GM23338 (cell line): ENCODE results near the gene RTEL1. TPM values are rescaled to one million over a fixed set of nuclear protein-coding genes. Genes with fewer than 3 reads are reported as not detected.

Source experiments
- ATAC-seq: fragments of 200-7000 bp; cut with Tn5 transposase; 3 replicates; pipeline ENCODE4 v1.9.1; 2020
- DNase-seq: peaks from one replicate; pipeline ENCODE4 v3.0.0-alpha.2; 2015; ENCODE audit warnings: low spot score
- H2AFZ ChIP-seq: fragments of 200-600 bp; sonication (generic); 2 replicates; pipeline ENCODE4 v1.8.0; 2016; ENCODE audit warnings: antibody characterized with exemption, mild to moderate bottlenecking, moderate library complexity
- H3F3A ChIP-seq: fragments of 200-600 bp; sonication (generic); replicated peaks from 2 replicates; pipeline ENCODE4 v1.8.0; 2017; ENCODE audit warnings: antibody characterized with exemption, mixed run types, low read depth
- H3K27ac ChIP-seq: fragments of 200-600 bp; sonication (generic); 2 replicates; pipeline ENCODE4 v1.6.1; 2016; ENCODE audit warnings: low read depth
- H3K27me3 ChIP-seq: fragments of 200-600 bp; sonication (generic); 2 replicates; pipeline ENCODE4 v1.8.0; 2016; ENCODE audit warnings: mild to moderate bottlenecking, mixed run types, moderate library complexity; ENCODE audit not compliant: insufficient read depth
- H3K36me3 ChIP-seq: fragments of 200-600 bp; sonication (generic); 2 replicates; pipeline ENCODE4 v1.8.0; 2016; ENCODE audit warnings: mild to moderate bottlenecking; ENCODE audit not compliant: insufficient read depth
- H3K4me1 ChIP-seq: fragments of 200-600 bp; sonication (generic); 2 replicates; pipeline ENCODE4 v1.8.0; 2016; ENCODE audit warnings: mild to moderate bottlenecking, moderate library complexity; ENCODE audit not compliant: insufficient read depth
- H3K4me2 ChIP-seq: fragments of 200-600 bp; sonication (generic); 2 replicates; pipeline ENCODE4 v1.7.1; 2017; ENCODE audit warnings: mixed run types
- H3K4me3 ChIP-seq: fragments of 200-600 bp; sonication (generic); 2 replicates; pipeline ENCODE4 v1.6.1; 2016; ENCODE audit warnings: mixed run types
- H3K79me2 ChIP-seq: fragments of 200-600 bp; sonication (generic); replicated peaks from 2 replicates; pipeline ENCODE4 v1.8.0; 2017; ENCODE audit warnings: mild to moderate bottlenecking; ENCODE audit not compliant: insufficient read depth
- H3K9me2 ChIP-seq: fragments of 200-600 bp; sonication (generic); 2 replicates; pipeline ENCODE4 v1.8.0; 2017; ENCODE audit not compliant: insufficient read depth
- H4K20me1 ChIP-seq: fragments of 200-600 bp; sonication (generic); replicated peaks from 2 replicates; pipeline ENCODE4 v1.8.0; 2017; ENCODE audit warnings: mild to moderate bottlenecking; ENCODE audit not compliant: insufficient read depth
- H3K27ac Mint-ChIP-seq: 2 replicates; pipeline ENCODE4 v1.8.0; 2020; ENCODE audit warnings: inconsistent platforms, mild to moderate bottlenecking, moderate library complexity, mixed read lengths
- H3K27me3 Mint-ChIP-seq: 3 replicates; pipeline ENCODE4 v1.8.0; 2022; ENCODE audit warnings: low read depth, mild to moderate bottlenecking, moderate library complexity, mixed read lengths, inconsistent platforms; ENCODE audit not compliant: insufficient read depth, poor library complexity
- H3K36me3 Mint-ChIP-seq: 3 replicates; pipeline ENCODE4 v1.8.0; 2021; ENCODE audit warnings: low read depth, mild to moderate bottlenecking, inconsistent platforms, moderate library complexity, mixed read lengths
- H3K4me1 Mint-ChIP-seq: 3 replicates; pipeline ENCODE4 v1.8.0; 2020; ENCODE audit warnings: mild to moderate bottlenecking, inconsistent platforms, mixed read lengths
- H3K4me3 Mint-ChIP-seq: 3 replicates; pipeline ENCODE4 v1.8.0; 2021; ENCODE audit warnings: moderate library complexity, mild to moderate bottlenecking, inconsistent platforms, mixed read lengths
- H3K9me3 Mint-ChIP-seq: 3 replicates; pipeline ENCODE4 v1.8.0; 2020; ENCODE audit warnings: moderate library complexity, mild to moderate bottlenecking, inconsistent platforms, mixed read lengths
- CREB1 ChIP-seq: fragments of 250-450 bp; sonication (Bioruptor Pico); IDR thresholded peaks from 2 replicates; pipeline ENCODE4 v1.5.0; 2020; ENCODE audit warnings: low read depth, mild to moderate bottlenecking, moderate library complexity
- EZH2 ChIP-seq: fragments of 200-600 bp; sonication (generic); IDR thresholded peaks from one replicate; pipeline ENCODE4 v1.8.0; 2017; ENCODE audit warnings: antibody characterized with exemption, mild to moderate bottlenecking, low read depth; ENCODE audit not compliant: unreplicated experiment
- NANOG ChIP-seq: IDR thresholded peaks from 2 replicates; pipeline ENCODE4 v1.6.1; 2016; ENCODE audit warnings: antibody characterized with exemption, borderline replicate concordance
- POLR2AphosphoS5 ChIP-seq: IDR thresholded peaks from 2 replicates; pipeline ENCODE4 v1.6.1; 2016; ENCODE audit warnings: antibody characterized with exemption, low read depth
- ZNF114 ChIP-seq: fragments of 250-450 bp; sonication (Bioruptor Pico); IDR thresholded peaks from 2 replicates; pipeline ENCODE4 v1.5.0; 2020; ENCODE audit warnings: mild to moderate bottlenecking, moderate library complexity
- ZNF331 ChIP-seq: fragments of 250-450 bp; sonication (Bioruptor Pico); IDR thresholded peaks from 2 replicates; pipeline ENCODE4 v1.5.0; 2020; ENCODE audit warnings: low read depth, mild to moderate bottlenecking, moderate library complexity
- ZNF462 ChIP-seq: fragments of 250-450 bp; sonication (Bioruptor Pico); IDR thresholded peaks from 2 replicates; pipeline ENCODE4 v1.5.0; 2020; ENCODE audit warnings: mild to moderate bottlenecking, moderate library complexity
- polyA plus RNA-seq: library from polyadenylated mRNA; unstranded; fragments of >200 nt; fragmentation: Nextera tagmentation; extraction: Ambion mirVana; gene quantifications from 2 replicates; pipeline ENCODE4 v1.2.1, GENCODE V29; 2016
- total RNA-seq: library from RNA; depleted of rRNA; stranded (reverse); fragments of >200 nt; shearing (Covaris generic); gene quantifications from 2 replicates; pipeline ENCODE4 v1.2.3, GENCODE V29; 2014
- TF ChIP-seq, protein P1 (sequence below), 2 experiments: fragments of 200-600 bp in 1 of 2; sonication (generic) in 1 of 2; conservative IDR thresholded peaks; 2 replicates each; pipeline versions ENCODE4 v1.5.1 to v1.6.1; 2016 to 2017; ENCODE audit warnings: antibody characterized with exemption in 2 of 2, low read depth in 2 of 2, mild to moderate bottlenecking in 2 of 2, moderate library complexity in 1 of 2

The RTEL1 gene
- total and polyA plus RNA-seq, 2 experiments from 2014 or later, result 14.2 to 34.5 TPM

GRCh38 chr20:63658749-63659187, 656 bp downstream of the RTEL1 start (continued):
- no peak for TF ChIP-seq ZNF462 (CRISPR knock-in tag)
- no peak for TF ChIP-seq CREB1 (CRISPR knock-in tag)
- no peak for TF ChIP-seq EZH2
- no peak for TF ChIP-seq NANOG
- TF ChIP-seq POLR2AphosphoS5, result no peak
- no peak for TF ChIP-seq ZNF114 (CRISPR knock-in tag)

DNA sequence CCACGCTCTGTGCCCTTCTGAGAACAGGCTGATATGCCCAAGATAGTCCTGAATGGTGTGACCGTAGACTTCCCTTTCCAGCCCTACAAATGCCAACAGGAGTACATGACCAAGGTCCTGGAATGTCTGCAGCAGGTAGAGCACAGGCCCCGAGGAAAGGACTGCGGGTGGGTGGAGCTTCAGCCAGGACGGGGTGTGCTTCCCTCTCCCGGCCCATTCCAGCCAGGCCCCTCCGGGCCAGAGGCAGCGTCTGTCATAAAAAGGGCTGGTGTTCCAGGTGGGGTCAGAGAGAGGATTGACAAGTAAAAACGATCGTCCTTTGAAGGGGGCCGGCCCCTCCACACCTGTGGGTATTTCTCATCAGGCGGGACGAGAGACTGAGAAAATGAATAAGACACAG, 1.3 kb downstream of the RTEL1 start:
- H3K9me3 Mint-ChIP-seq, result no peaks in the 10 kb centered on the region
- Histone ChIP-seq H3K9me2 (no peaks in the 10 kb centered on the region), H4K20me1 (no peaks in the 10 kb centered on the region; the same call in 1 of the 2 replicates), H3F3A (peaks cover 4% of the 10 kb centered on the region; the same call in 1 of the 2 replicates), H3K4me2 (peak overlapping the region; percentile 95), H3K36me3 (no peaks in the 10 kb centered on the region), H2AFZ (no peak overlapping the region), H3K27ac (no peak overlapping the region), H3K79me2 (peaks cover 8% of the 10 kb centered on the region), H3K4me3 (peak overlapping the region; percentile 99), H3K27me3 (no peaks in the 10 kb centered on the region), H3K4me1 (peaks cover 10% of the 10 kb centered on the region; the same call in 1 of the 2 replicates)
- ATAC-seq (peak; percentile 8; the same call in 2 of the 3 replicates), DNase-seq (no peak)
- H3K36me3 Mint-ChIP-seq, result peaks cover 27% of the 10 kb centered on the region
- peaks cover 9% of the 10 kb centered on the region for H3K27me3 Mint-ChIP-seq
- no peak overlapping the region for H3K27ac Mint-ChIP-seq
- peak overlapping the region; percentile 99 for H3K4me3 Mint-ChIP-seq
- peaks cover 25% of the 10 kb centered on the region for H3K4me1 Mint-ChIP-seq
- TF ChIP-seq, protein P1, sequence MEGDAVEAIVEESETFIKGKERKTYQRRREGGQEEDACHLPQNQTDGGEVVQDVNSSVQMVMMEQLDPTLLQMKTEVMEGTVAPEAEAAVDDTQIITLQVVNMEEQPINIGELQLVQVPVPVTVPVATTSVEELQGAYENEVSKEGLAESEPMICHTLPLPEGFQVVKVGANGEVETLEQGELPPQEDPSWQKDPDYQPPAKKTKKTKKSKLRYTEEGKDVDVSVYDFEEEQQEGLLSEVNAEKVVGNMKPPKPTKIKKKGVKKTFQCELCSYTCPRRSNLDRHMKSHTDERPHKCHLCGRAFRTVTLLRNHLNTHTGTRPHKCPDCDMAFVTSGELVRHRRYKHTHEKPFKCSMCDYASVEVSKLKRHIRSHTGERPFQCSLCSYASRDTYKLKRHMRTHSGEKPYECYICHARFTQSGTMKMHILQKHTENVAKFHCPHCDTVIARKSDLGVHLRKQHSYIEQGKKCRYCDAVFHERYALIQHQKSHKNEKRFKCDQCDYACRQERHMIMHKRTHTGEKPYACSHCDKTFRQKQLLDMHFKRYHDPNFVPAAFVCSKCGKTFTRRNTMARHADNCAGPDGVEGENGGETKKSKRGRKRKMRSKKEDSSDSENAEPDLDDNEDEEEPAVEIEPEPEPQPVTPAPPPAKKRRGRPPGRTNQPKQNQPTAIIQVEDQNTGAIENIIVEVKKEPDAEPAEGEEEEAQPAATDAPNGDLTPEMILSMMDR (conservative IDR thresholded peaks at IDR 0.05; ENCODE audit: low read depth in 2 of 2), result no peak
- TF ChIP-seq NANOG (no peak), ZNF114 (CRISPR knock-in tag) (no peak), ZNF331 (CRISPR knock-in tag) (no peak), ZNF462 (CRISPR knock-in tag) (no peak), POLR2AphosphoS5 (no peak)
